HUES6 (cell line): ENCODE measurements around the gene RAMP1.

Experiments
- H3K27ac ChIP-seq: 2 replicates; pipeline ENCODE4 v1.7.0; 2013; ENCODE audit warnings: low read depth, mild to moderate bottlenecking, low read length, inconsistent platforms
- H3K27me3 ChIP-seq: 2 replicates; pipeline ENCODE4 v1.6.1; 2013; ENCODE audit warnings: low read length; ENCODE audit not compliant: control insufficient read depth, insufficient read depth
- H3K36me3 ChIP-seq: 2 replicates; pipeline ENCODE4 v1.6.1; 2013; ENCODE audit warnings: low read length; ENCODE audit not compliant: control insufficient read depth, insufficient read depth
- H3K4me1 ChIP-seq: 2 replicates; pipeline ENCODE4 v1.6.1; 2013; ENCODE audit warnings: low read length; ENCODE audit not compliant: control insufficient read depth, insufficient read depth
- H3K4me3 ChIP-seq: 2 replicates; pipeline ENCODE4 v1.5.1; 2013; ENCODE audit warnings: low read depth, low read length
- H3K9ac ChIP-seq: one replicate; pipeline ENCODE4 v1.6.1; 2013; ENCODE audit warnings: mild to moderate bottlenecking, low read length
- H3K9me3 ChIP-seq: 2 replicates; pipeline ENCODE4 v1.6.1; 2013; ENCODE audit warnings: low read depth, low read length; ENCODE audit not compliant: control insufficient read depth, insufficient read depth

Gene RAMP1

DNA sequence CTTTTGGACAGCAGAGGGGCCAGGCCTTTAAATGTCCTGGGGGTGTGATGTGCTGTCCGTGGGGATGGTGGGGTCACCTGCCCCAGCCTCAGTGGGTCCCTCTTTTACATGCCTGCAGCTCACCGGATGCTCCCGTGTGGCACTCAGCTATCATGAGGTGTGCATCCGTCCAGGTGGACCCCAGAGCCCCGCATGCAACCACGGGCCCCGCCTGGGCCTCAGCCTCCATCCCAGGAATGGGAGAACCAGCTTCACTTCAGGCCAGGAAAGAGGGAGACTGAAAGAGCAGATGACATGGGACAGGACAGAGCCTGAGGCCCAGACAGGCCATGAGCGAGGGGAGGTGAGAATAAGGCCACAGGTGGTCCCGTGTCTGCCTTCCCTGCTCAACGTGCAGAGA is 37.5 kb downstream of the RAMP1 start:
- Histone ChIP-seq H3K9ac (no peak overlapping the region), H3K4me1 (peaks cover 6% of the 10 kb centered on the region; the same call in 1 of the 2 replicates), H3K4me3 (no peak overlapping the region), H3K27ac (no peak overlapping the region), H3K27me3 (no peaks in the 10 kb centered on the region), H3K9me3 (no peaks in the 10 kb centered on the region), H3K36me3 (no peaks in the 10 kb centered on the region)

GRCh38 chr2:237898057-237898414 is 38.6 kb downstream of the RAMP1 start:
- H3K9ac ChIP-seq, result no peak overlapping the region
- no peak overlapping the region for H3K4me3 ChIP-seq
- H3K36me3 ChIP-seq, result no peaks in the 10 kb centered on the region
- no peaks in the 10 kb centered on the region for H3K27me3 ChIP-seq
- peaks cover 6% of the 10 kb centered on the region; the same call in 1 of the 2 replicates for H3K4me1 ChIP-seq
- no peak overlapping the region for H3K27ac ChIP-seq
- H3K9me3 ChIP-seq, result no peaks in the 10 kb centered on the region

- Histone ChIP-seq H3K27ac (no peak overlapping the region), H3K9ac (no peak overlapping the region), H3K4me1 (peaks cover 6% of the 10 kb centered on the region; the same call in 1 of the 2 replicates), H3K9me3 (no peaks in the 10 kb centered on the region), H3K4me3 (no peak overlapping the region), H3K36me3 (no peaks in the 10 kb centered on the region), H3K27me3 (no peaks in the 10 kb centered on the region)
Measured at GRCh38 chr2:237900891-237901831, 41.7 kb downstream of the RAMP1 start.

DNA sequence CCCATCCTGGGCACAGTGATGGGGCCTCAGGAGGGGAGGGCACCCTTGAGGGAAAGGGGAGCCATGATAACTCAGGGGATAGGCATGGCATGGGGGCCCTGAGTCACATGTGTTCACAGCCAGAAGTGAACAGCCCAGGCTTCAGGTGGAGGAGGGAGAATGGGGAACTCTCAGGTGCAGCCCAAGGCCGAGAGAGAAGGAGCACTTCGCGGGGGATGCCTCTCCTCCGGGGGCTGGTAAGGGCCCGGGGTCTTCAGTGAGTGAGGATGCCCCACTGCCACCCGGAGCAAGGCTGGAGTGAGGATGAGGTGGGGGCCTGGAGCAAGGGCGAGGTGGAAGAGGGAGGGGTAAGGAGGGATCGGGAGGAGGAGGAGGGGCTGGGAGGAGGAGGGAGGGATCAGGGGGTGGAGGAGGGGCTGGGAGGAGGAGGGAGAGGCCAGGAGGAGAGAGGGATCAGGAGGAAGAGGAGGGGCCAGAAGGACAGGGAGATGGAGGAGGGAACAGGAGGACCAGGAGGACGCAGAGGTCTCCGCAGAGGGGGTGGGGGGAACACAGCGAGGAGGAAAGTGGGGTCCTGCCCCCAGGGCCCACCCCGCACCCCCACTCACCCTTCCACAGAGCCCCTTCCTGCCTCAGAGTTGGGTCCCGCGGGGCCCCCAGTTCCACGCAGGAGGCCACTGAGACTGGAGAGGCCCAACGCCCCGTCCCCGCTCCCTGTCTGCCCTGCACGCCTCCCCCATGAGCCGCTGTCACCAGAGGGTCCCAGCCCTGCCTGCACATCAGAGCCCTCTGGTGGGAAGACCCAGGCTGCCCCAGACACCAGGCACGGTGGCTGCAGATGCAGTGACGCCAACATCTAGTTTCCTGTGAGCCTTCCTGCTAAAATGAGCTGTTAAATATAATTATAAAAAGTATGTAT is 42.8 kb downstream of the RAMP1 start:
- H3K9me3 ChIP-seq, result peaks cover 4% of the 10 kb centered on the region; the same call in 1 of the 2 replicates
- H3K27me3 ChIP-seq, result no peaks in the 10 kb centered on the region
- no peak overlapping the region for H3K27ac ChIP-seq
- no peak overlapping the region for H3K9ac ChIP-seq
- H3K4me3 ChIP-seq, result no peak overlapping the region
- H3K4me1 ChIP-seq, result peaks cover 6% of the 10 kb centered on the region; the same call in 1 of the 2 replicates
- H3K36me3 ChIP-seq, result no peaks in the 10 kb centered on the region

- Histone ChIP-seq H3K27me3 (no peaks in the 10 kb centered on the region), H3K4me3 (no peak overlapping the region), H3K36me3 (no peaks in the 10 kb centered on the region), H3K9ac (no peak overlapping the region), H3K9me3 (peaks cover 12% of the 10 kb centered on the region), H3K27ac (no peak overlapping the region), H3K4me1 (no peaks in the 10 kb centered on the region)
Measured at GRCh38 chr2:237904831-237905599, 45.6 kb downstream of the RAMP1 start.

GRCh38 chr2:237907144-237907543 is 47.7 kb downstream of the RAMP1 start:
- Histone ChIP-seq H3K9ac (no peak overlapping the region), H3K27ac (no peak overlapping the region), H3K27me3 (no peaks in the 10 kb centered on the region), H3K9me3 (peaks cover 15% of the 10 kb centered on the region), H3K4me3 (no peak overlapping the region), H3K4me1 (no peaks in the 10 kb centered on the region), H3K36me3 (no peaks in the 10 kb centered on the region)

DNA sequence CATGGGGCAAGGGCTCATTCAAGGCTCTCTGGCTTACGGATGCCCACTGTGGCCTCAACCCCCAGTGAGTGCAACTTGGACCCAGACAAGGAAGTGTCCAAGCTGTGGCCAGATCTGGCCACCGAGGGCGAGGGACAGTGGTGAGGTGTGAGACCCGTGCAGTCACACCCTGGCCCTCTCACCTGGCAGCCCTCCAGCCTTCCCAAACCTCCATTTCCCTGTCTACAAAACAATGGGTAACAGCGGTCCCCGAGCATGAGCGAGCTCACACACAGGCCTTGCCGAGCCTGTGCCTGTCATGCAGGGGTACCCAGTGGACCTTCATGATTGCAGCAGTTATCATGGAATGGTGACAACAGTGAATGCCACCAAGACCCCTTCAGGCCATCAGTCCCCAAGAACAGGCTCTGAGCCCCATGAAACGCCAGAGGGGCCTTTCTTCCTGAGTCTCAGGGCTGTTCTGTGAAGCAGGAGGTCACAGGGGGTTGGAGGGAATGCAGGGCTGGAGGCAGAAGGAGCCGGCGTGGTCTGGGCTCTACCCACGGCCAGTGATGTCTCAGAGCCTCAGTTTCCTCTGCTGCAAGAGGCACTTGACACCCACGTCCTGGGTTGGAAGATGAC is 49.8 kb downstream of the RAMP1 start:
- Histone ChIP-seq H3K27ac (no peak overlapping the region), H3K27me3 (no peaks in the 10 kb centered on the region), H3K4me1 (no peaks in the 10 kb centered on the region), H3K9me3 (peaks cover 15% of the 10 kb centered on the region), H3K9ac (no peak overlapping the region), H3K4me3 (no peak overlapping the region), H3K36me3 (no peaks in the 10 kb centered on the region)

- H3K27ac ChIP-seq, result no peak overlapping the region
- no peak overlapping the region for H3K4me3 ChIP-seq
- no peaks in the 10 kb centered on the region for H3K27me3 ChIP-seq
- peaks cover 15% of the 10 kb centered on the region for H3K9me3 ChIP-seq
- no peaks in the 10 kb centered on the region for H3K4me1 ChIP-seq
- H3K9ac ChIP-seq, result no peak overlapping the region
- no peaks in the 10 kb centered on the region for H3K36me3 ChIP-seq
Measured at GRCh38 chr2:237909801-237910475, 50.5 kb downstream of the RAMP1 start.

- no peak overlapping the region for H3K27ac ChIP-seq
- peaks cover 15% of the 10 kb centered on the region for H3K9me3 ChIP-seq
- no peaks in the 10 kb centered on the region for H3K4me1 ChIP-seq
- no peak overlapping the region for H3K9ac ChIP-seq
- no peak overlapping the region for H3K4me3 ChIP-seq
- no peaks in the 10 kb centered on the region for H3K27me3 ChIP-seq
- no peaks in the 10 kb centered on the region for H3K36me3 ChIP-seq
Measured at GRCh38 chr2:237910576-237911362, 51.3 kb downstream of the RAMP1 start.
